ENCODE data around the gene CEP83.

CEP83 gene

GRCh38 chr12:94430304-94430703 is 29.4 kb downstream of the CEP83 start:
- H3K27me3 ChIP-seq (ENCODE audit: control insufficient read depth, low read length): no peaks in the 10 kb centered on the region
- no peak overlapping the region for H3K27ac ChIP-seq (ENCODE audit: low read depth, low read length)
- H3K9me2 ChIP-seq (replicated peaks; ENCODE audit: control insufficient read depth, low read length): no peaks in the 10 kb centered on the region
- H3F3A ChIP-seq (ENCODE audit: control insufficient read depth, insufficient read depth): no peaks in the 10 kb centered on the region
- no peak overlapping the region for H3K4me3 ChIP-seq (ENCODE audit: low read length)
- H3K9me3 ChIP-seq (ENCODE audit: control insufficient read depth, insufficient read depth, low read length): peaks cover 21% of the 10 kb centered on the region
- TF ChIP-seq CTCF (IDR thresholded peaks at IDR 0.05; ENCODE audit: low read depth, low read length, poor library complexity, severe bottlenecking): no peak
- no peak for TF ChIP-seq EZH2phosphoT487 (IDR thresholded peaks at IDR 0.05; ENCODE audit: borderline replicate concordance, low read length)
- peaks cover 17% of the 10 kb centered on the region for H3K4me1 ChIP-seq (ENCODE audit: control insufficient read depth, low read length)
- peaks cover 3% of the 10 kb centered on the region; the same call in 1 of the 2 replicates for H4K20me1 ChIP-seq (ENCODE audit: control insufficient read depth, insufficient read depth, low read depth, low read length)
- peaks cover 65% of the 10 kb centered on the region for H3K79me2 ChIP-seq (ENCODE audit: control insufficient read depth, low read length)
- H3K36me3 ChIP-seq (ENCODE audit: control insufficient read depth, low read length): peaks cover 7% of the 10 kb centered on the region; the same call in 1 of the 2 replicates
- H3K4me2 ChIP-seq (ENCODE audit: low read length): no peak overlapping the region

GRCh38 chr12:94429633-94430032 is 30.0 kb downstream of the CEP83 start:
- Histone ChIP-seq H3F3A (ENCODE audit: control insufficient read depth, insufficient read depth) (no peaks in the 10 kb centered on the region), H3K27ac (ENCODE audit: low read depth, low read length) (no peak overlapping the region), H3K36me3 (ENCODE audit: control insufficient read depth, low read length) (peaks cover 7% of the 10 kb centered on the region; the same call in 1 of the 2 replicates), H3K9me2 (replicated peaks; ENCODE audit: control insufficient read depth, low read length) (no peaks in the 10 kb centered on the region), H3K4me2 (ENCODE audit: low read length) (no peak overlapping the region), H4K20me1 (ENCODE audit: control insufficient read depth, insufficient read depth, low read depth, low read length) (peaks cover 2% of the 10 kb centered on the region; the same call in 1 of the 2 replicates), H3K4me1 (ENCODE audit: control insufficient read depth, low read length) (peaks cover 10% of the 10 kb centered on the region), H3K9me3 (ENCODE audit: control insufficient read depth, insufficient read depth, low read length) (peaks cover 24% of the 10 kb centered on the region), H3K79me2 (ENCODE audit: control insufficient read depth, low read length) (peaks cover 61% of the 10 kb centered on the region), H3K27me3 (ENCODE audit: control insufficient read depth, low read length) (no peaks in the 10 kb centered on the region), H3K4me3 (ENCODE audit: low read length) (no peak overlapping the region)
- TF ChIP-seq CTCF (IDR thresholded peaks at IDR 0.05; ENCODE audit: low read depth, low read length, poor library complexity, severe bottlenecking) (no peak), EZH2phosphoT487 (IDR thresholded peaks at IDR 0.05; ENCODE audit: borderline replicate concordance, low read length) (no peak)

- H3K9me3 ChIP-seq (ENCODE audit: control insufficient read depth, insufficient read depth, low read length): peaks cover 24% of the 10 kb centered on the region
- TF ChIP-seq EZH2phosphoT487 (IDR thresholded peaks at IDR 0.05; ENCODE audit: borderline replicate concordance, low read length) (no peak), CTCF (IDR thresholded peaks at IDR 0.05; ENCODE audit: low read depth, low read length, poor library complexity, severe bottlenecking) (no peak)
- H3K4me3 ChIP-seq (ENCODE audit: low read length): no peak overlapping the region
- no peaks in the 10 kb centered on the region for H3K9me2 ChIP-seq (replicated peaks; ENCODE audit: control insufficient read depth, low read length)
- H3F3A ChIP-seq (ENCODE audit: control insufficient read depth, insufficient read depth): no peaks in the 10 kb centered on the region
- H3K4me2 ChIP-seq (ENCODE audit: low read length): no peak overlapping the region
- no peaks in the 10 kb centered on the region for H3K27me3 ChIP-seq (ENCODE audit: control insufficient read depth, low read length)
- H3K36me3 ChIP-seq (ENCODE audit: control insufficient read depth, low read length): peaks cover 7% of the 10 kb centered on the region; the same call in 1 of the 2 replicates
- no peaks in the 10 kb centered on the region for H4K20me1 ChIP-seq (ENCODE audit: control insufficient read depth, insufficient read depth, low read depth, low read length)
- H3K27ac ChIP-seq (ENCODE audit: low read depth, low read length): no peak overlapping the region
- peaks cover 6% of the 10 kb centered on the region for H3K4me1 ChIP-seq (ENCODE audit: control insufficient read depth, low read length)
- H3K79me2 ChIP-seq (ENCODE audit: control insufficient read depth, low read length): peaks cover 58% of the 10 kb centered on the region
Measured at GRCh38 chr12:94429191-94429590, 30.5 kb downstream of the CEP83 start.
